Measurements from ENCODE around the gene SORCS3. TPM values are rescaled to one million over a fixed set of nuclear protein-coding genes. Genes with fewer than 3 reads are reported as not detected.

The SORCS3 gene
- total RNA-seq, 1 experiment from 2014 or later, result not detected

GRCh38 chr10:105139363-105139896, 498.3 kb downstream of the SORCS3 start:
- TF ChIP-seq SIN3A (IDR thresholded peaks at IDR 0.05; ENCODE audit: borderline replicate concordance, insufficient read depth, low read depth, low read length) (no peak), CTCF (IDR thresholded peaks at IDR 0.05) (no peak), REST (IDR thresholded peaks at IDR 0.05; ENCODE audit: insufficient read depth in 1 of 2, low read depth in 2 of 2, low read length in 1 of 2) (no peak), TCF7L2 (IDR thresholded peaks at IDR 0.05; ENCODE audit: low read depth, low read length) (no peak), POLR2AphosphoS5 (IDR thresholded peaks at IDR 0.05; ENCODE audit: low read depth, low read length) (no peak)
- Histone ChIP-seq H3K9me3 (ENCODE audit: control insufficient read depth, insufficient read depth, low read depth, low read length) (no peaks in the 10 kb centered on the region), H3K36me3 (ENCODE audit: control insufficient read depth, insufficient read depth, low read length) (no peaks in the 10 kb centered on the region), H3K4me1 (ENCODE audit: control insufficient read depth, insufficient read depth, low read length) (no peaks in the 10 kb centered on the region), H3K27ac (ENCODE audit: low read length) (no peak overlapping the region), H3K4me3 (ENCODE audit: low read depth in 2 of 2, low read length in 2 of 2) (no peak overlapping the region), H3K27me3 (ENCODE audit: control insufficient read depth, insufficient read depth, low read length) (no peaks in the 10 kb centered on the region)
- no peak for ATAC-seq
- no TSS peak for BruUV-seq (replicated peaks)
- no peak for DNase-seq (ENCODE audit: low read depth, low spot score)
- POLR2A ChIA-PET, result no interaction called here
- CTCF ChIA-PET, result no interaction called here
- intact Hi-C loops (cut with micrococcal nuclease; ENCODE audit: unreplicated experiment) (no loop called here), in situ Hi-C loops (cut with HindIII; ENCODE audit: low pct_unique_long_range_greater_than_20kb, low sequenced_read_pairs) (no loop called here)

GRCh38 chr10:105140600-105140999, 499.5 kb downstream of the SORCS3 start:
- in situ Hi-C loops (cut with HindIII; ENCODE audit: low pct_unique_long_range_greater_than_20kb, low sequenced_read_pairs), result no loop called here
- H3K9me3 ChIP-seq (ENCODE audit: control insufficient read depth, insufficient read depth, low read depth, low read length), result no peaks in the 10 kb centered on the region
- no peak for DNase-seq (ENCODE audit: low read depth, low spot score)
- no peaks in the 10 kb centered on the region for H3K27me3 ChIP-seq (ENCODE audit: control insufficient read depth, insufficient read depth, low read length)
- H3K36me3 ChIP-seq (ENCODE audit: control insufficient read depth, insufficient read depth, low read length), result no peaks in the 10 kb centered on the region
- intact Hi-C loops (cut with micrococcal nuclease; ENCODE audit: unreplicated experiment), result no loop called here
- TF ChIP-seq TCF7L2 (IDR thresholded peaks at IDR 0.05; ENCODE audit: low read depth, low read length), result no peak
- TF ChIP-seq POLR2AphosphoS5 (IDR thresholded peaks at IDR 0.05; ENCODE audit: low read depth, low read length), result no peak
- TF ChIP-seq REST (IDR thresholded peaks at IDR 0.05; ENCODE audit: insufficient read depth in 1 of 2, low read depth in 2 of 2, low read length in 1 of 2), result no peak
- TF ChIP-seq SIN3A (IDR thresholded peaks at IDR 0.05; ENCODE audit: borderline replicate concordance, insufficient read depth, low read depth, low read length), result no peak
- no peak for TF ChIP-seq CTCF (IDR thresholded peaks at IDR 0.05)
- no peak overlapping the region for H3K27ac ChIP-seq (ENCODE audit: low read length)
- ChIA-PET CTCF (interaction anchor here (0.6 kb wide), 1 partner anchor 142 kb away, joined by 3 read pairs; no protein-coding TSS in a partner anchor), POLR2A (no interaction called here)
- ATAC-seq, result no peak
- no peak overlapping the region for H3K4me3 ChIP-seq (ENCODE audit: low read depth in 2 of 2, low read length in 2 of 2)
- no peaks in the 10 kb centered on the region for H3K4me1 ChIP-seq (ENCODE audit: control insufficient read depth, insufficient read depth, low read length)
- no TSS peak for BruUV-seq (replicated peaks)
